Stomach (tissue), 4 donors: ENCODE measurements around the gene TBXAS1.

Experiments
- CTCF ChIP-seq, 7 experiments: fragments of 450-650 bp in 4 of 7; fragments of 200-600 bp in 3 of 7; sonication (generic) in 3 of 7; IDR thresholded peaks; one replicate each; pipeline ENCODE4 v1.5.1; 2016 to 2019; ENCODE audit warnings: antibody characterized with exemption in 7 of 7, control low read depth in 2 of 7, mild to moderate bottlenecking in 1 of 7
- EP300 ChIP-seq: sonication (generic); formaldehyde crosslinking; IDR thresholded peaks from one replicate; pipeline ENCODE4 v1.6.1; 2017; ENCODE audit warnings: antibody characterized with exemption
- POLR2A ChIP-seq, 4 donors: fragments of 450-650 bp; IDR thresholded peaks; one replicate each; pipeline ENCODE4 v1.6.1; 2016; ENCODE audit warnings: antibody characterized with exemption in 4 of 4, control low read depth in 2 of 4, mild to moderate bottlenecking in 1 of 4, moderate library complexity in 1 of 4
- POLR2AphosphoS5 ChIP-seq, 3 donors: sonication (generic); formaldehyde crosslinking; IDR thresholded peaks; one replicate each; pipeline ENCODE4 v1.6.1; 2016; ENCODE audit warnings: antibody characterized with exemption in 3 of 3

GRCh38 chr7:139901901-139902300, 72.8 kb downstream of the TBXAS1 start:
- TF ChIP-seq CTCF (IDR thresholded peaks at IDR 0.05) (no peak), POLR2A (IDR thresholded peaks at IDR 0.05) (no peak), EP300 (no peak), POLR2AphosphoS5 (IDR thresholded peaks at IDR 0.05) (no peak)
